ENCODE measurements around the gene RNF38.

DNA sequence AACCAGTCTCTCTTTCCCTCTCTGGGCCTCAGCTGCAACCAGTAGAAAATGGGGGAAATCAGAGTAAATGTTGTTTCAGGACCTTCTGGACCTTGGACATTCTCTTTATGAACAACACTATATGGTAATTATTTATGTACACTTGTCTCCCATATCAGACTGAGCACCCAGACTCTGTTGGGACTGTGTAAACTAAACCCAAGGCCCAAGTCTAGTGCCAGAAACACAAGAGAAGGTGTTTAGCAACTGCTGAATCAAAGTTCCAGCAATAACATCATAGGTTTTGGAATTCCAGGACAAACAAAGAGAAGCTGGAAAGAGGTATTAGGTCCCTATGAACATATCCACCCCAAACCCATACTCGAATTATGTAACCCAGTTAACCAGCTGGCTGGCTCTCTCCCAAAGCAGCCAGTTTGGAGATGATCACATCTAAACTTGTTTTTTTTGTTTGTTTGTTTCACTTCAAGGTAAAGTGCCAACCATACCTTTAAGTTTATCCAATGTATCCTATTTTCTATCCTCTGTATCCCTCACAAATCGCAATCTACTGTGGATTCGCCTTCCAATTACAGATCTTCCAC is 1.9 kb upstream of the RNF38 start:
- TF ChIP-seq MAX (IDR thresholded peaks at IDR 0.05): no peak
- no peak for TF ChIP-seq EP300 (IDR thresholded peaks at IDR 0.05; ENCODE audit: borderline replicate concordance)
- no peak for TF ChIP-seq YY1 (IDR thresholded peaks at IDR 0.05; ENCODE audit: low read depth)
- no peak for TF ChIP-seq TAF1 (IDR thresholded peaks at IDR 0.05; ENCODE audit: low read depth)
- TF ChIP-seq, protein P1, sequence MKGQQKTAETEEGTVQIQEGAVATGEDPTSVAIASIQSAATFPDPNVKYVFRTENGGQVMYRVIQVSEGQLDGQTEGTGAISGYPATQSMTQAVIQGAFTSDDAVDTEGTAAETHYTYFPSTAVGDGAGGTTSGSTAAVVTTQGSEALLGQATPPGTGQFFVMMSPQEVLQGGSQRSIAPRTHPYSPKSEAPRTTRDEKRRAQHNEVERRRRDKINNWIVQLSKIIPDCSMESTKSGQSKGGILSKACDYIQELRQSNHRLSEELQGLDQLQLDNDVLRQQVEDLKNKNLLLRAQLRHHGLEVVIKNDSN (IDR thresholded peaks at IDR 0.05): no peak
- TF ChIP-seq, protein P2, sequence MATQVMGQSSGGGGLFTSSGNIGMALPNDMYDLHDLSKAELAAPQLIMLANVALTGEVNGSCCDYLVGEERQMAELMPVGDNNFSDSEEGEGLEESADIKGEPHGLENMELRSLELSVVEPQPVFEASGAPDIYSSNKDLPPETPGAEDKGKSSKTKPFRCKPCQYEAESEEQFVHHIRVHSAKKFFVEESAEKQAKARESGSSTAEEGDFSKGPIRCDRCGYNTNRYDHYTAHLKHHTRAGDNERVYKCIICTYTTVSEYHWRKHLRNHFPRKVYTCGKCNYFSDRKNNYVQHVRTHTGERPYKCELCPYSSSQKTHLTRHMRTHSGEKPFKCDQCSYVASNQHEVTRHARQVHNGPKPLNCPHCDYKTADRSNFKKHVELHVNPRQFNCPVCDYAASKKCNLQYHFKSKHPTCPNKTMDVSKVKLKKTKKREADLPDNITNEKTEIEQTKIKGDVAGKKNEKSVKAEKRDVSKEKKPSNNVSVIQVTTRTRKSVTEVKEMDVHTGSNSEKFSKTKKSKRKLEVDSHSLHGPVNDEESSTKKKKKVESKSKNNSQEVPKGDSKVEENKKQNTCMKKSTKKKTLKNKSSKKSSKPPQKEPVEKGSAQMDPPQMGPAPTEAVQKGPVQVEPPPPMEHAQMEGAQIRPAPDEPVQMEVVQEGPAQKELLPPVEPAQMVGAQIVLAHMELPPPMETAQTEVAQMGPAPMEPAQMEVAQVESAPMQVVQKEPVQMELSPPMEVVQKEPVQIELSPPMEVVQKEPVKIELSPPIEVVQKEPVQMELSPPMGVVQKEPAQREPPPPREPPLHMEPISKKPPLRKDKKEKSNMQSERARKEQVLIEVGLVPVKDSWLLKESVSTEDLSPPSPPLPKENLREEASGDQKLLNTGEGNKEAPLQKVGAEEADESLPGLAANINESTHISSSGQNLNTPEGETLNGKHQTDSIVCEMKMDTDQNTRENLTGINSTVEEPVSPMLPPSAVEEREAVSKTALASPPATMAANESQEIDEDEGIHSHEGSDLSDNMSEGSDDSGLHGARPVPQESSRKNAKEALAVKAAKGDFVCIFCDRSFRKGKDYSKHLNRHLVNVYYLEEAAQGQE (IDR thresholded peaks at IDR 0.05; ENCODE audit: low read depth): no peak
- no peak for TF ChIP-seq EGR1 (IDR thresholded peaks at IDR 0.05)
- no peak for TF ChIP-seq FOXM1 (IDR thresholded peaks at IDR 0.05; ENCODE audit: borderline replicate concordance, low read depth)
- no peak for TF ChIP-seq CREB1 (IDR thresholded peaks at IDR 0.05; ENCODE audit: low read depth)
- no peak for TF ChIP-seq RAD21 (IDR thresholded peaks at IDR 0.05; ENCODE audit: low read depth)
- TF ChIP-seq ZBTB7A (IDR thresholded peaks at IDR 0.05; ENCODE audit: low read depth): no peak
- no peak for TF ChIP-seq TEAD4 (IDR thresholded peaks at IDR 0.05)
